ENCODE data around the gene C2orf81. TPM values are rescaled to one million over a fixed set of nuclear protein-coding genes. Genes with fewer than 3 reads are reported as not detected.
A peak's percentile ranks its signal among the peaks of the same experiment; 100 is the strongest.
"Not testable (repeated sequence)": the region's sequence is repeated elsewhere in the genome, so short reads cannot be mapped to it uniquely, and the experiment has no call there.

Gene C2orf81
- total RNA-seq, 1 experiment from 2014 or later, result not detected

- DNase-seq, result peak; percentile 18
- Histone ChIP-seq H3K4me3 (no peak overlapping the region), H3K27me3 (no peaks in the 10 kb centered on the region), H3K36me3 (peaks cover 6% of the 10 kb centered on the region), H3K9me3 (no peaks in the 10 kb centered on the region)
Measured at GRCh38 chr2:74429487-74430451, 8.3 kb upstream of the C2orf81 start.

- H3K36me3 ChIP-seq, result peaks cover 6% of the 10 kb centered on the region; the same call in 1 of the 2 replicates
- no peak for DNase-seq
- no peaks in the 10 kb centered on the region for H3K27me3 ChIP-seq
- H3K9me3 ChIP-seq, result no peaks in the 10 kb centered on the region
- no peak overlapping the region for H3K4me3 ChIP-seq
Measured at GRCh38 chr2:74428675-74429074, 7.3 kb upstream of the C2orf81 start.

GRCh38 chr2:74427551-74427950 lies 6.1 kb upstream of the C2orf81 start:
- no peaks in the 10 kb centered on the region for H3K9me3 ChIP-seq
- peaks cover 6% of the 10 kb centered on the region; the same call in 1 of the 2 replicates for H3K36me3 ChIP-seq
- H3K4me3 ChIP-seq, result no peak overlapping the region
- no peaks in the 10 kb centered on the region for H3K27me3 ChIP-seq
- no peak for DNase-seq

- Histone ChIP-seq H3K9me3 (no peaks in the 10 kb centered on the region), H3K36me3 (peaks cover 6% of the 10 kb centered on the region; the same call in 1 of the 2 replicates), H3K4me3 (no peak overlapping the region), H3K27me3 (no peaks in the 10 kb centered on the region)
- DNase-seq, result no peak
Measured at GRCh38 chr2:74426181-74426758, 4.9 kb upstream of the C2orf81 start.

GRCh38 chr2:74425523-74425922 lies 4.1 kb upstream of the C2orf81 start:
- Histone ChIP-seq H3K27me3 (no peaks in the 10 kb centered on the region), H3K4me3 (no peak overlapping the region), H3K36me3 (peaks cover 6% of the 10 kb centered on the region; the same call in 1 of the 2 replicates), H3K9me3 (no peaks in the 10 kb centered on the region)
- DNase-seq, result no peak

- DNase-seq, result no peak
- Histone ChIP-seq H3K27me3 (no peaks in the 10 kb centered on the region), H3K4me3 (no peak overlapping the region), H3K36me3 (peaks cover 6% of the 10 kb centered on the region; the same call in 1 of the 2 replicates), H3K9me3 (no peaks in the 10 kb centered on the region)
Measured at GRCh38 chr2:74424995-74425406, 3.6 kb upstream of the C2orf81 start.

GRCh38 chr2:74424139-74424992 lies 2.9 kb upstream of the C2orf81 start:
- peaks cover 6% of the 10 kb centered on the region; the same call in 1 of the 2 replicates for H3K36me3 ChIP-seq
- no peaks in the 10 kb centered on the region for H3K9me3 ChIP-seq
- no peak for DNase-seq
- H3K27me3 ChIP-seq, result no peaks in the 10 kb centered on the region
- H3K4me3 ChIP-seq, result no peak overlapping the region

- no peaks in the 10 kb centered on the region for H3K9me3 ChIP-seq
- H3K27me3 ChIP-seq, result no peaks in the 10 kb centered on the region
- H3K4me3 ChIP-seq, result no peak overlapping the region
- no peak for DNase-seq
- H3K36me3 ChIP-seq, result peaks cover 3% of the 10 kb centered on the region; the same call in 1 of the 2 replicates
Measured at GRCh38 chr2:74423231-74424095, 2.0 kb upstream of the C2orf81 start.

- H3K9me3 ChIP-seq, H3K27me3 ChIP-seq, DNase-seq, H3K36me3 ChIP-seq: not testable (repeated sequence)
- peak overlapping the region; percentile 58 for H3K4me3 ChIP-seq
Measured at GRCh38 chr2:74420443-74421103, 846 bp downstream of the C2orf81 start.

- H3K36me3 ChIP-seq, result no peaks in the 10 kb centered on the region
- no peaks in the 10 kb centered on the region for H3K9me3 ChIP-seq
- H3K4me3 ChIP-seq, result no peak overlapping the region
- no peak for DNase-seq
- H3K27me3 ChIP-seq, result no peaks in the 10 kb centered on the region
Measured at GRCh38 chr2:74420006-74420405, 1.4 kb downstream of the C2orf81 start.

- Histone ChIP-seq H3K4me3 (no peak overlapping the region), H3K36me3 (no peaks in the 10 kb centered on the region), H3K27me3 (no peaks in the 10 kb centered on the region), H3K9me3 (no peaks in the 10 kb centered on the region)
- DNase-seq, result no peak
Measured at GRCh38 chr2:74419345-74419744, 2.1 kb downstream of the C2orf81 start.

GRCh38 chr2:74418312-74418711 lies 3.1 kb downstream of the C2orf81 start:
- H3K27me3 ChIP-seq, result no peaks in the 10 kb centered on the region
- no peak for DNase-seq
- H3K4me3 ChIP-seq, result no peak overlapping the region
- H3K36me3 ChIP-seq, result no peaks in the 10 kb centered on the region
- no peaks in the 10 kb centered on the region for H3K9me3 ChIP-seq

- no peaks in the 10 kb centered on the region for H3K27me3 ChIP-seq
- no peak for DNase-seq
Measured at GRCh38 chr2:74417763-74418162, 3.7 kb downstream of the C2orf81 start.

GRCh38 chr2:74417197-74417596 lies 4.2 kb downstream of the C2orf81 start:
- H3K36me3 ChIP-seq, result no peaks in the 10 kb centered on the region
- DNase-seq, result no peak
- H3K9me3 ChIP-seq, result no peaks in the 10 kb centered on the region
- no peak overlapping the region for H3K4me3 ChIP-seq
- H3K27me3 ChIP-seq, result no peaks in the 10 kb centered on the region

More at GRCh38 chr2:74417763-74418162, 3.7 kb downstream of the C2orf81 start:
- H3K36me3 ChIP-seq, result no peaks in the 10 kb centered on the region
- no peaks in the 10 kb centered on the region for H3K9me3 ChIP-seq
- H3K4me3 ChIP-seq, result no peak overlapping the region

GRCh38 chr2:74416778-74417177 lies 4.6 kb downstream of the C2orf81 start:
- Histone ChIP-seq H3K9me3 (no peaks in the 10 kb centered on the region), H3K4me3 (no peak overlapping the region), H3K27me3 (no peaks in the 10 kb centered on the region), H3K36me3 (no peaks in the 10 kb centered on the region)
- no peak for DNase-seq
